ENCODE measurements around the gene FADD. TPM values are rescaled to one million over a fixed set of nuclear protein-coding genes. Genes with fewer than 3 reads are reported as not detected.

Gene FADD
- total and polyA plus RNA-seq, 2 donors (not counting 3 experiments of a cell fraction or from before 2014, with no cell fraction given): 35.4 to 45.1 TPM

GRCh38 chr11:70183483-70184176 lies 19.5 kb upstream of the FADD start:
- intact Hi-C loops (cut with micrococcal nuclease) (no loop called here), dilution Hi-C loops (cut with MboI; ENCODE audit: extremely low pct_ligation_motif_present, low sequenced_read_pairs) (loop anchor here (25.0 kb wide), 1 partner anchor 271 kb away; no protein-coding TSS in a partner anchor)
- Histone ChIP-seq H3K9me3 (replicated peaks; ENCODE audit: control insufficient read depth, insufficient read depth, low read length) (no peaks in the 10 kb centered on the region), H4K20me1 (replicated peaks; ENCODE audit: control insufficient read depth, extremely low read depth, insufficient read depth, low read length) (no peaks in the 10 kb centered on the region), H3K27ac (ENCODE audit: insufficient read depth, low read depth, low read length) (no peak overlapping the region), H3K4me1 (ENCODE audit: control insufficient read depth, extremely low read depth, insufficient read depth, low read length) (no peaks in the 10 kb centered on the region), H3K36me3 (ENCODE audit: control insufficient read depth in 2 of 2, extremely low read depth in 1 of 2, insufficient read depth in 2 of 2, low read length in 2 of 2) (no peaks in the 10 kb centered on the region), H2AFZ (ENCODE audit: low read depth, low read length) (no peak overlapping the region), H3K79me2 (ENCODE audit: control insufficient read depth, insufficient read depth, low read length) (no peaks in the 10 kb centered on the region), H3K4me2 (ENCODE audit: insufficient read depth, low read length) (no peak overlapping the region), H3K27me3 (ENCODE audit: control insufficient read depth in 2 of 2, insufficient read depth in 2 of 2, low read length in 2 of 2) (no peaks in the 10 kb centered on the region), H3K9ac (replicated peaks; ENCODE audit: extremely low read depth, insufficient read depth, low read length) (no peak overlapping the region), H3K4me3 (replicated peaks in 1 of 3; ENCODE audit: insufficient read depth in 1 of 3, low read depth in 1 of 3, low read length in 3 of 3) (no peak overlapping the region), H3K9me1 (replicated peaks; ENCODE audit: control insufficient read depth, extremely low read depth, insufficient read depth, low read length) (no peaks in the 10 kb centered on the region)
- no TSS peak for BruUV-seq (replicated peaks)
- DNase-seq (ENCODE audit: low read depth, low spot score): no peak
- CTCF ChIA-PET: interaction anchor here (0.7 to 2.7 kb wide), 6 partner anchors 8 to 277 kb away, joined by 3 to 9 read pairs (median 3); no protein-coding TSS in a partner anchor
- POLR2A ChIA-PET: no interaction called here
- no peak for TF ChIP-seq MYC (IDR thresholded peaks at IDR 0.05; ENCODE audit: low read depth, low read length)
- no peak for TF ChIP-seq FOS (IDR thresholded peaks at IDR 0.05; ENCODE audit: borderline replicate concordance, insufficient read depth, low read length)
- TF ChIP-seq EZH2 (IDR thresholded peaks at IDR 0.05; ENCODE audit: borderline replicate concordance, low read depth, low read length, severe bottlenecking): no peak
- no peak for TF ChIP-seq POLR2AphosphoS5 (IDR thresholded peaks at IDR 0.05; ENCODE audit: insufficient read depth, low read depth, low read length)
- TF ChIP-seq JUN (IDR thresholded peaks at IDR 0.05; ENCODE audit: borderline replicate concordance, insufficient read depth, insufficient read length, low read depth): no peak
- TF ChIP-seq CTCF (IDR thresholded peaks at IDR 0.05; ENCODE audit: extremely low read depth in 1 of 2, insufficient read depth in 1 of 2, low read depth in 1 of 2, low read length in 2 of 2): no peak
- no peak for TF ChIP-seq MAX (IDR thresholded peaks at IDR 0.05; ENCODE audit: insufficient read depth, insufficient read length)
- TF ChIP-seq POLR2A (IDR thresholded peaks at IDR 0.05; ENCODE audit: low read depth, low read length): no peak
- no peak for TF ChIP-seq GATA2 (IDR thresholded peaks at IDR 0.05; ENCODE audit: insufficient read depth, insufficient read length, low read depth, low read length)
- no peak for FAIRE-seq

Data from endothelial cell of umbilical vein (primary cell).